ENCODE data around the gene KPNA4. TPM values are rescaled to one million over a fixed set of nuclear protein-coding genes. Genes with fewer than 3 reads are reported as not detected.
"Not testable (repeated sequence)": the region's sequence is repeated elsewhere in the genome, so short reads cannot be mapped to it uniquely, and the experiment has no call there.

Gene KPNA4
- total RNA-seq, 2 donors from 2014 or later = 39.9 to 69.2 TPM

DNA sequence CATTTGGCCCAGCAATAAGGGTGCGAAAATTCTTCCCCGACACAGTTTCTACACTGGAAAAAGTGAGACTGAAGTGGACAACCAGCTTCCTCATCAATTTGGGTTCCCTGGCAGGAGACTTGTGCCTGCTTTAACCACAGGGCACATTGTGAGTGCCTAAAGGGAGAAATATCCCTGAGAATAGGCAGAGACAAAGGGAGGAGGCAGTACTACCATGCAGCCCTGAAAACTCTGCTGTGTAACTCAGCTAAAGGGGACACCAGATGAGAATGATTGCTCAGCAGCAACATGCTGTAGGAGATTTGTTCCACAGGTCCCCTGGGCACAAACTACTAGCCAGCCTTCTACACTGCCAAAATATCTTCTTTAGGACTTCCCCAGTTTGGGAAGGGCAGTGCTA is 15.6 kb upstream of the KPNA4 start:
- no peak for ATAC-seq (replicated peaks)
- H3K36me3 Mint-ChIP-seq (ENCODE audit: low read depth) = no peaks in the 10 kb centered on the region
- no peak overlapping the region for H3K27ac Mint-ChIP-seq

GRCh38 chr3:160577556-160578195 is 12.3 kb upstream of the KPNA4 start:
- no peak for ATAC-seq (replicated peaks)
- Mint-ChIP-seq H3K4me1 (no peaks in the 10 kb centered on the region), H3K27me3 (peaks cover 40% of the 10 kb centered on the region), H3K9me3 (peaks cover 5% of the 10 kb centered on the region), H3K4me3 (no peak overlapping the region), H3K36me3 (ENCODE audit: low read depth) (no peaks in the 10 kb centered on the region), H3K27ac (no peak overlapping the region)

More for the DNA sequence above, 15.6 kb upstream of the KPNA4 start:
- Mint-ChIP-seq H3K4me1 (no peaks in the 10 kb centered on the region), H3K4me3 (no peak overlapping the region), H3K27me3 (peaks cover 47% of the 10 kb centered on the region), H3K9me3 (peaks cover 5% of the 10 kb centered on the region)

DNA sequence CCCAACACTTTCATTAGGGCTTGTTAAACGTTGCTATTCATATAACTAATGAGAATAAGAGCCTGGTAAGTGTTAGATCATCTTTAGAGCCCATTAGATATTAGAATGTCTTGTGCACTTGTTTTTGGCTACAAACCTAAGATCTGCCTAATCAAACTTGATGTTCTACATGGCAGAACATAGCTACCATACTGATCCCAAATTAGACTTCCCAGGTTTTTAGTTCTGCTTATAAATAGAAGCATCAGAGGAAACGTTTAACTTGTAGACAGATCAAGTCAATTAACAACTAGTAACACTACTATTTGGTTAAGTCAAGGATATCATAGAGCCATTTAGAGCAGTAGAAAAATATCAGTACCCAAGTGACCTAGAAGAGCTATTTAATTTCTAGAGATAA is 11.7 kb upstream of the KPNA4 start:
- ATAC-seq (replicated peaks) = no peak
- peaks cover 37% of the 10 kb centered on the region for H3K27me3 Mint-ChIP-seq
- no peaks in the 10 kb centered on the region for H3K36me3 Mint-ChIP-seq (ENCODE audit: low read depth)
- no peak overlapping the region for H3K27ac Mint-ChIP-seq
- H3K4me3 Mint-ChIP-seq = no peak overlapping the region
- peaks cover 5% of the 10 kb centered on the region for H3K9me3 Mint-ChIP-seq
- no peaks in the 10 kb centered on the region for H3K4me1 Mint-ChIP-seq

DNA sequence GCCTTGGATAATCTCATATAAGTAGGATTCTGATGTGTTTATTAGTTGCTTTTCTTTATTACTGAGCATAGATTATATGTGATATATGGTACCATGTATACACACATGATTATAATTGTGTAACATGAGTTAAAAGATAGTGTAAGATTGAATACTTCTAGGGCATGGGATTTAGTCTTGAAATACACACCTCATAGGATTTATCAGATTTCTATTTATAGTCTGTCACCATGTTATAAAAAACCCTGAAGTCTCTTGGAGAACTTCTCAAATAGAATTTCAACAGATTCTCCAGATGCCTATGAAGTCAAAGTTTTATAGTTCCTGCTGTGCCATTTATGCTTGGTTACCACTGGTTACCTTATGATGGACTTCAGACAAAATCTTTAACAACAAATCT is 11.2 kb upstream of the KPNA4 start:
- H3K4me1 Mint-ChIP-seq = no peaks in the 10 kb centered on the region
- no peak overlapping the region for H3K27ac Mint-ChIP-seq
- peaks cover 2% of the 10 kb centered on the region for H3K9me3 Mint-ChIP-seq
- no peaks in the 10 kb centered on the region for H3K36me3 Mint-ChIP-seq (ENCODE audit: low read depth)
- H3K4me3 Mint-ChIP-seq = no peak overlapping the region
- H3K27me3 Mint-ChIP-seq = peaks cover 33% of the 10 kb centered on the region
- ATAC-seq (replicated peaks) = no peak

DNA sequence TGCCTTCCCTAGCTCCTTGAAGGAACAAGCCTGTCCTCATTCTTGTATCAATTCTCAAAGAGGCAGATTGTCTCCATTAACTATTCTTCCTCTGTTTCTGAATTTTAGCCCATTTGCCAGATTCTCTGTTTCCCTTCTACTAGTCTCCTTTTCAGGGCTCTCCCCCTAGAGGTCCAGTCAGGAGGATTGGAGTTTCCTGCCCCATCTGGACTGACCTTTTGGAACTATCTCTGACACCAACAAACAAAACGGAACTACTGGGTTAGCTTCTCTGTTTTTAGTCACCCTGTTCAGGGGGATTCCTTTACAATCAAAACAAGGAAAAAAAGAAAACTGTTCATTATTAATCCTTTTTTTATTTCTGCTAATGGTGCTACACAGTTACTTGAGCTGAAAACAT is 10.2 kb upstream of the KPNA4 start:
- Mint-ChIP-seq H3K4me3 (no peak overlapping the region), H3K36me3 (ENCODE audit: low read depth) (no peaks in the 10 kb centered on the region), H3K27ac (no peak overlapping the region), H3K4me1 (no peaks in the 10 kb centered on the region), H3K9me3 (no peaks in the 10 kb centered on the region), H3K27me3 (peaks cover 29% of the 10 kb centered on the region)
- no peak for ATAC-seq (replicated peaks)

DNA sequence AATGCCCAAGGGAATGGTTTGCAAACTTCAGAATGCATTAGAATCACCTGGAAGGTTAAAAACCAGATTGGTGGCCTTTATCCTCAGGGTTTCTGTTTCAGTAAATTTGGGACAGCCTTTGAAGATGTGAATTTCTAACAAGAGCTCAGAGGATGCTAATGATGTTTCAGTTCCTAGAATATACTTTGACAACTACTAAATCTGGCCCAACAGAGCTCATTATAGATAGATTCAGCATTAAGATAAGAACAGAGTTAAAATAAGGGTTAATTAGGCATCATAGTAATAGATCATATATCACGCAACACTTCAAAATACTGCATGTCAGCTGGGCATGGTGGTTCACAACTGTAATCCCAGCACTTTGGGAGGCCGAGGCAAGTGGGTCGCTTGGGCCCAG is 9.3 kb upstream of the KPNA4 start:
- Mint-ChIP-seq H3K27me3 (peaks cover 26% of the 10 kb centered on the region), H3K4me1 (no peaks in the 10 kb centered on the region), H3K27ac (no peak overlapping the region), H3K4me3 (no peak overlapping the region), H3K36me3 (ENCODE audit: low read depth) (no peaks in the 10 kb centered on the region), H3K9me3 (no peaks in the 10 kb centered on the region)
- ATAC-seq (replicated peaks) = no peak

GRCh38 chr3:160573955-160574525 is 8.7 kb upstream of the KPNA4 start:
- not testable (repeated sequence) for ATAC-seq (replicated peaks); H3K36me3 Mint-ChIP-seq (ENCODE audit: low read depth); H3K4me3 Mint-ChIP-seq; H3K9me3 Mint-ChIP-seq; H3K4me1 Mint-ChIP-seq; H3K27ac Mint-ChIP-seq
- peaks cover 22% of the 10 kb centered on the region for H3K27me3 Mint-ChIP-seq

DNA sequence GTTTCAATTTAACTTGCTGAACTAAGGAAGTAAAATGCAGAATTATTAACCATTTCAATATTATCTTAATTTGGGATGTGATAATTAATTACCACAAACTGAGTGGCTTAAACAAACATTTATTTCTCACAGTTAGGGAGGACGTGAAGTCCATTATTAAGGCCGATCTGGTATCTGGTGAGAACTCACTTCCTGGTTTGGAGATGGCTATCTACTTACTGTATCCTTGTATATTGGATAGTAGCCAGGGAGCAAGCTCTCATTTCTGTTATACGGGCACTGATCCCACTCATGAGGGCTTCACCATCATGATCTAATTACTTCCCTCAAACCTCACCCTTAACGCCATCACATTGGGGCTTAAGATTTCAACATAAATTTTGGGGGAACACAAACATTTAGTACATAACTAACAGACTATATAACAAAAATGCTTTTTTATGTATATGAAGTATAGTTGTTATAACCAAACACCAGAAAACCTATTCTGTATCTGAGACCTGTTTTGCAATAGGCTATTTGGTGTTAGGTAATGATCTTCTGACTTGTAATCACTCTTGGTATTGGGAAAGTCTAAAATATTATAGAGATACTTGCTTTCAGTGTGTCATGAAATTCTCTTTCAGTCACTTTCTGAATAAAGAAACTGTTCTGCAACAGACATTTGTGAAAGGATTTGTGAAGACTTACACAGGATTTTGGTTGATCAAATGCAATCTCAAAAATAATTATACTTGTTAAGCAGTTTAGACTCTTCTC is 4.7 kb upstream of the KPNA4 start:
- H3K36me3 Mint-ChIP-seq (ENCODE audit: low read depth) = peaks cover 14% of the 10 kb centered on the region
- no peak for ATAC-seq (replicated peaks)
- no peak overlapping the region for H3K4me3 Mint-ChIP-seq
- H3K27ac Mint-ChIP-seq = no peak overlapping the region
- H3K4me1 Mint-ChIP-seq = peaks cover 9% of the 10 kb centered on the region
- H3K9me3 Mint-ChIP-seq = no peaks in the 10 kb centered on the region
- no peaks in the 10 kb centered on the region for H3K27me3 Mint-ChIP-seq

DNA sequence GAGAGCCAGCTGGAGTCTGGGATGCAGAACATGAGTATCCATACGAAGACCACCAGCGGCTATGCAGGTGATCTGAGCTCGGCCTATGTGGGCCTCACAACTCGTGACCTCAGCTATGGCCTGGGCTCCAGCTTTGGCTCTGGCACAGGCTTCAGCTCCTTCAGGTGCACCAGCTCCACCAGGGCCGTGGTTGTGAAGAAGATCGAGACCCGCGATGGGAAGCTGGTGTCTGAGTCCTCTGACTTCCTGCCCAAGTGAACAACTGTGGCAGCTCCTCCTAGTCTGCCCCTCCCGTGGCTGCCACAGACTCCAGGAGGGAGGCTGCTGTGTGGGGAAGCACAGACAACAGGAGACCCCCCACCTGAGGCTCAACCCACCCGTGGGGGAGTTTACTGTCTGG is 3.6 kb upstream of the KPNA4 start:
- Mint-ChIP-seq H3K27ac (no peak overlapping the region), H3K9me3 (no peaks in the 10 kb centered on the region), H3K27me3 (no peaks in the 10 kb centered on the region), H3K4me3 (no peak overlapping the region), H3K4me1 (peaks cover 9% of the 10 kb centered on the region), H3K36me3 (ENCODE audit: low read depth) (peaks cover 20% of the 10 kb centered on the region)
- no peak for ATAC-seq (replicated peaks)

- H3K9me3 Mint-ChIP-seq = no peaks in the 10 kb centered on the region
- peaks cover 32% of the 10 kb centered on the region for H3K36me3 Mint-ChIP-seq (ENCODE audit: low read depth)
- no peak for ATAC-seq (replicated peaks)
- no peak overlapping the region for H3K4me3 Mint-ChIP-seq
- H3K4me1 Mint-ChIP-seq = peaks cover 17% of the 10 kb centered on the region
- no peaks in the 10 kb centered on the region for H3K27me3 Mint-ChIP-seq
- H3K27ac Mint-ChIP-seq = no peak overlapping the region
Measured at GRCh38 chr3:160567774-160568173, 2.4 kb upstream of the KPNA4 start.

GRCh38 chr3:160566499-160566898 is 1.1 kb upstream of the KPNA4 start:
- Mint-ChIP-seq H3K9me3 (no peaks in the 10 kb centered on the region), H3K36me3 (ENCODE audit: low read depth) (peaks cover 43% of the 10 kb centered on the region), H3K27ac (peak overlapping the region; percentile 97), H3K4me3 (peak overlapping the region; percentile 97), H3K27me3 (no peaks in the 10 kb centered on the region), H3K4me1 (peaks cover 27% of the 10 kb centered on the region)
- no peak for ATAC-seq (replicated peaks)

DNA sequence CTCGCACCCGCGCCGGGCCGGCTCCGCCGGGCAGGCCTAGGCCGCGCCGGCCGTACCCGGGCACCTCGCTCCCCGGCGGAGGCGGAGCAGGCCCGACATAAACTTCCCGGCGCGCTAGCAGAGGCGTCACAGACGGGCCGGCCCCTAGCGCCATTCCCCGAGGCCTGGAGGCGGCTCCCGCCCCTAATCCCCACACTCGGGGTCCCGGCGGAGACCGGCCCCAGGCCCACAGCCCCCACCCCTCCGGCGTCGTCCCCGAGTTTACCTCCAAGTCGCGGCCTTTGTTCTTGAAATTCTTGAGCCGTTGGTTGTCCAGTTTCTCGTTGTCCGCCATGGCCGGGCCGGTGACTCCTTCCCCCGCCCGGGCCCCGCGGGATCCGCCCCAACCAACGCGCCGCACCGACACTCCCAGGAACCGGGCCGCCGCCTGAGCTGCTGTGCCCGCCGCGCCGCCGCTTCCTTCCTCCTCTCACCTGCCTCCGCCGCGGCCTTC is 376 bp downstream of the KPNA4 start:
- no peaks in the 10 kb centered on the region for H3K27me3 Mint-ChIP-seq

GRCh38 chr3:160564258-160564911 is 986 bp downstream of the KPNA4 start:
- H3K9me3 Mint-ChIP-seq = no peaks in the 10 kb centered on the region
- H3K4me1 Mint-ChIP-seq = peaks cover 40% of the 10 kb centered on the region

More for the DNA sequence above, 376 bp downstream of the KPNA4 start:
- Mint-ChIP-seq H3K4me3 (peak overlapping the region; percentile 97), H3K27ac (peak overlapping the region; percentile 97), H3K4me1 (peaks cover 39% of the 10 kb centered on the region), H3K36me3 (ENCODE audit: low read depth) (peaks cover 47% of the 10 kb centered on the region), H3K9me3 (no peaks in the 10 kb centered on the region)
- peak; percentile 65 for ATAC-seq (replicated peaks)

DNA sequence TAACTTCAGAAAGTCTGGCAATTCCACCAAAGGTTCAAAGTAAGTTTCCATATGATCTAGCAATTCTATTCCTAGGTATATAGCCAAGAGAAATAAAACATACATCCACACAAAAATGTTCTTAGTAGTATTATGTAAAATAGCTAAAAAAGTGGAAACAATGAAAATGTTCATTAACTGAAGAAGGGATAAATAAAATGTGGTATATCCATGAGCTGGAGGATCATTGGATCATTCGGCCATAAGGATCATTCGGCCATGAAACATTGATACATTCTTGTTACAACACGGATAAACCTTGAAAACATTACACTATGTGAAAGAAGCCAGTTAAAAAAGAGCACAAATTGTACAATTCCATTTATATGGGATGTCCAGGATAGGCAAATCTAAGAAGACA is 2.4 kb downstream of the KPNA4 start:
- Mint-ChIP-seq H3K9me3 (no peaks in the 10 kb centered on the region), H3K4me1 (peaks cover 40% of the 10 kb centered on the region), H3K36me3 (ENCODE audit: low read depth) (peaks cover 51% of the 10 kb centered on the region), H3K27me3 (no peaks in the 10 kb centered on the region), H3K4me3 (peak overlapping the region; percentile 97), H3K27ac (peak overlapping the region; percentile 92)
- no peak for ATAC-seq (replicated peaks)

More at GRCh38 chr3:160564258-160564911, 986 bp downstream of the KPNA4 start:
- Mint-ChIP-seq H3K36me3 (ENCODE audit: low read depth) (peaks cover 47% of the 10 kb centered on the region), H3K4me3 (peak overlapping the region; percentile 97), H3K27ac (peak overlapping the region; percentile 92), H3K27me3 (no peaks in the 10 kb centered on the region)
- ATAC-seq (replicated peaks) = no peak

Measured in activated T-helper 17 cell treated with anti-CD3 and anti-CD28 coated beads, Interleukin-2, amount 50 U/mL, for 72 hours (primary cell).